HEK293 (cell line): ENCODE results near the gene NCAPD3.

ENCODE experiments used
- BCL11A ChIP-seq: fragments of 450-650 bp; formaldehyde crosslinking; IDR thresholded peaks from 2 replicates; pipeline ENCODE4 v1.5.1; 2016; ENCODE audit warnings: low read depth, missing biosample characterization, missing genetic modification characterization
- IKZF3 ChIP-seq: fragments of 450-650 bp; IDR thresholded peaks from 2 replicates; pipeline ENCODE4 v1.5.0; 2018; ENCODE audit warnings: missing biosample characterization, mild to moderate bottlenecking, missing genetic modification characterization, moderate library complexity
- RBAK ChIP-seq: fragments of 450-650 bp; formaldehyde crosslinking; IDR thresholded peaks from 2 replicates; pipeline ENCODE4 v1.5.1; 2016; ENCODE audit warnings: missing biosample characterization, missing genetic modification characterization
- SCRT1 ChIP-seq: fragments of 450-650 bp; formaldehyde crosslinking; IDR thresholded peaks from 2 replicates; pipeline ENCODE4 v1.5.1; 2016; ENCODE audit warnings: missing biosample characterization, missing genetic modification characterization, borderline replicate concordance
- SP2 ChIP-seq: fragments of 450-650 bp; formaldehyde crosslinking; IDR thresholded peaks from 2 replicates; pipeline ENCODE4 v1.5.1; 2016; ENCODE audit warnings: missing biosample characterization, missing genetic modification characterization
- SP7 ChIP-seq: fragments of 450-650 bp; formaldehyde crosslinking; IDR thresholded peaks from 2 replicates; pipeline ENCODE4 v1.5.1; 2016; ENCODE audit warnings: missing biosample characterization, missing genetic modification characterization
- WT1 ChIP-seq: fragments of 450-650 bp; formaldehyde crosslinking; IDR thresholded peaks from 2 replicates; pipeline ENCODE4 v1.5.1; 2016; ENCODE audit warnings: missing biosample characterization, missing genetic modification characterization
- ZBTB17 ChIP-seq: fragments of 450-650 bp; formaldehyde crosslinking; IDR thresholded peaks from 2 replicates; pipeline ENCODE4 v1.5.1; 2016; ENCODE audit warnings: missing biosample characterization, missing genetic modification characterization
- ZBTB48 ChIP-seq: fragments of 450-650 bp; formaldehyde crosslinking; IDR thresholded peaks from 2 replicates; pipeline ENCODE4 v1.5.1; 2016; ENCODE audit warnings: missing biosample characterization, missing genetic modification characterization
- ZEB2 ChIP-seq: fragments of 450-650 bp; formaldehyde crosslinking; IDR thresholded peaks from 2 replicates; pipeline ENCODE4 v1.5.1; 2016; ENCODE audit warnings: missing biosample characterization, missing genetic modification characterization
- ZFP3 ChIP-seq: fragments of 450-650 bp; formaldehyde crosslinking; IDR thresholded peaks from 2 replicates; pipeline ENCODE4 v1.5.1; 2016; ENCODE audit warnings: low read depth, missing biosample characterization, missing genetic modification characterization
- ZFP37 ChIP-seq: fragments of 450-650 bp; formaldehyde crosslinking; IDR thresholded peaks from 2 replicates; pipeline ENCODE4 v1.5.1; 2016; ENCODE audit warnings: missing biosample characterization, missing genetic modification characterization
- ZNF133 ChIP-seq: fragments of 450-650 bp; formaldehyde crosslinking; IDR thresholded peaks from 2 replicates; pipeline ENCODE4 v1.5.1; 2016; ENCODE audit warnings: missing biosample characterization, missing genetic modification characterization
- ZNF211 ChIP-seq: fragments of 450-650 bp; formaldehyde crosslinking; IDR thresholded peaks from 2 replicates; pipeline ENCODE4 v1.5.1; 2016; ENCODE audit warnings: low read depth, missing biosample characterization, missing genetic modification characterization
- ZNF221 ChIP-seq: fragments of 450-650 bp; formaldehyde crosslinking; IDR thresholded peaks from 2 replicates; pipeline ENCODE4 v1.5.1; 2017; ENCODE audit warnings: missing biosample characterization, missing genetic modification characterization, borderline replicate concordance
- ZNF239 ChIP-seq: fragments of 450-650 bp; formaldehyde crosslinking; IDR thresholded peaks from 2 replicates; pipeline ENCODE4 v1.5.1; 2016; ENCODE audit warnings: missing biosample characterization, missing genetic modification characterization
- ZNF248 ChIP-seq: fragments of 450-650 bp; formaldehyde crosslinking; IDR thresholded peaks from 2 replicates; pipeline ENCODE4 v1.5.1; 2017; ENCODE audit warnings: missing biosample characterization, missing genetic modification characterization
- ZNF311 ChIP-seq: fragments of 450-650 bp; formaldehyde crosslinking; IDR thresholded peaks from 2 replicates; pipeline ENCODE4 v1.5.1; 2017; ENCODE audit warnings: missing biosample characterization, missing genetic modification characterization, borderline replicate concordance
- ZNF501 ChIP-seq: fragments of 450-650 bp; formaldehyde crosslinking; IDR thresholded peaks from 2 replicates; pipeline ENCODE4 v1.5.1; 2016; ENCODE audit warnings: missing biosample characterization, missing genetic modification characterization
- ZNF549 ChIP-seq: fragments of 450-650 bp; IDR thresholded peaks from 2 replicates; pipeline ENCODE4 v1.5.1; 2018; ENCODE audit warnings: missing biosample characterization, missing genetic modification characterization, mild to moderate bottlenecking, inconsistent platforms, moderate library complexity
- ZNF555 ChIP-seq: fragments of 450-650 bp; formaldehyde crosslinking; conservative IDR thresholded peaks from 2 replicates; pipeline ENCODE4 v1.5.1; 2017; ENCODE audit warnings: missing biosample characterization, mild to moderate bottlenecking, missing genetic modification characterization, inconsistent platforms
- ZNF629 ChIP-seq: fragments of 450-650 bp; formaldehyde crosslinking; IDR thresholded peaks from 2 replicates; pipeline ENCODE4 v1.5.1; 2017; ENCODE audit warnings: missing biosample characterization, missing genetic modification characterization
- ZNF830 ChIP-seq: fragments of 450-650 bp; IDR thresholded peaks from 2 replicates; pipeline ENCODE4 v1.5.0; 2018; ENCODE audit warnings: missing biosample characterization, missing genetic modification characterization, low read depth, mild to moderate bottlenecking, moderate library complexity
- ZNF837 ChIP-seq: fragments of 450-650 bp; formaldehyde crosslinking; IDR thresholded peaks from 2 replicates; pipeline ENCODE4 v1.5.1; 2016; ENCODE audit warnings: missing biosample characterization, missing genetic modification characterization
- TF ChIP-seq, protein P1 (sequence below): fragments of 450-650 bp; formaldehyde crosslinking; IDR thresholded peaks from 2 replicates; pipeline ENCODE4 v1.5.1; 2016; ENCODE audit warnings: missing biosample characterization, missing genetic modification characterization
- TF ChIP-seq, protein P2 (sequence below): fragments of 450-650 bp; formaldehyde crosslinking; IDR thresholded peaks from 2 replicates; pipeline ENCODE4 v1.5.1; 2016; ENCODE audit warnings: missing biosample characterization, missing genetic modification characterization
- TF ChIP-seq, protein P3 (sequence below): fragments of 450-650 bp; formaldehyde crosslinking; IDR thresholded peaks from 2 replicates; pipeline ENCODE4 v1.5.1; 2016; ENCODE audit warnings: missing biosample characterization, missing genetic modification characterization
- TF ChIP-seq, protein P4 (sequence below): fragments of 450-650 bp; formaldehyde crosslinking; conservative IDR thresholded peaks from 2 replicates; pipeline ENCODE4 v1.5.1; 2016; ENCODE audit warnings: low read depth, missing biosample characterization, missing genetic modification characterization
- TF ChIP-seq, protein P5 (sequence below): fragments of 450-650 bp; formaldehyde crosslinking; IDR thresholded peaks from 2 replicates; pipeline ENCODE4 v1.5.1; 2017; ENCODE audit warnings: missing biosample characterization, missing genetic modification characterization

Gene NCAPD3

DNA sequence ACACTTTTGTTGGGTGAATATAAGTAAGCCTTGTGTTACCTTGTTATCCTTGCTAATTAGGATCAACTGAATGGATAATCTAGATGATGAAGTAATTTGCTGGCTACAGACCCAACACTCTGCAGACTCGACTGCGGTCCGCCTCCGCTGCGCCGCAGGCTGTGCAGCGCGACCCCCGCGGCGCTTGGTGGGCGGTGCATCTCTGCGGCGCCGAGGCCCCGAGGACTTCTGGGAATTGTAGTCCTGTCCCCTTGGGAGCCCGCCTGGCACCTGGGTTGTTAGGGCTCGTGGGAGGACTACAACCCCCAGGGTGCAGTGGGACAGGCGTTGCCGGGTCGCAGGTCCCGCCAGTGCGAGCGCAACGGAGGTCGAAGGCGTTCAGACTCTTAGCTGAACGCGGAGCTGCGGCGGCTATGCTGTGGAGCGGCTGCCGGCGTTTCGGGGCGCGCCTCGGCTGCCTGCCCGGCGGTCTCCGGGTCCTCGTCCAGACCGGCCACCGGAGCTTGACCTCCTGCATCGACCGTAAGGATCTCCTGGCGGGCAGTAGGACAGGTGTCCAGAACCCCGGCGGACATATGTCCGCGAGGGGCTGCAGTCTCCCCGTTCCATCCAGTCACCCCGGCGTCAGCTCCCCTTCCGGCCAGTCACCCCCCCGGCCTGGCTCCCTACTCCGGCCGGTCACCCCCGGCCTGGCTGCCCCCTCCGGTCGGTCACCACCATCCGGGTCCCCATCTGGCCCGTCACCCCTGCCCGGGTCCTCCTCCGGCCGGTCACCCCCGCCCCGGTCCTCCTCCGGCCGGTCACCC lies 29.6 kb upstream of the NCAPD3 start, which contains the start of the genes ACAD8 and THYN1 (continued):
- TF ChIP-seq, protein P1, sequence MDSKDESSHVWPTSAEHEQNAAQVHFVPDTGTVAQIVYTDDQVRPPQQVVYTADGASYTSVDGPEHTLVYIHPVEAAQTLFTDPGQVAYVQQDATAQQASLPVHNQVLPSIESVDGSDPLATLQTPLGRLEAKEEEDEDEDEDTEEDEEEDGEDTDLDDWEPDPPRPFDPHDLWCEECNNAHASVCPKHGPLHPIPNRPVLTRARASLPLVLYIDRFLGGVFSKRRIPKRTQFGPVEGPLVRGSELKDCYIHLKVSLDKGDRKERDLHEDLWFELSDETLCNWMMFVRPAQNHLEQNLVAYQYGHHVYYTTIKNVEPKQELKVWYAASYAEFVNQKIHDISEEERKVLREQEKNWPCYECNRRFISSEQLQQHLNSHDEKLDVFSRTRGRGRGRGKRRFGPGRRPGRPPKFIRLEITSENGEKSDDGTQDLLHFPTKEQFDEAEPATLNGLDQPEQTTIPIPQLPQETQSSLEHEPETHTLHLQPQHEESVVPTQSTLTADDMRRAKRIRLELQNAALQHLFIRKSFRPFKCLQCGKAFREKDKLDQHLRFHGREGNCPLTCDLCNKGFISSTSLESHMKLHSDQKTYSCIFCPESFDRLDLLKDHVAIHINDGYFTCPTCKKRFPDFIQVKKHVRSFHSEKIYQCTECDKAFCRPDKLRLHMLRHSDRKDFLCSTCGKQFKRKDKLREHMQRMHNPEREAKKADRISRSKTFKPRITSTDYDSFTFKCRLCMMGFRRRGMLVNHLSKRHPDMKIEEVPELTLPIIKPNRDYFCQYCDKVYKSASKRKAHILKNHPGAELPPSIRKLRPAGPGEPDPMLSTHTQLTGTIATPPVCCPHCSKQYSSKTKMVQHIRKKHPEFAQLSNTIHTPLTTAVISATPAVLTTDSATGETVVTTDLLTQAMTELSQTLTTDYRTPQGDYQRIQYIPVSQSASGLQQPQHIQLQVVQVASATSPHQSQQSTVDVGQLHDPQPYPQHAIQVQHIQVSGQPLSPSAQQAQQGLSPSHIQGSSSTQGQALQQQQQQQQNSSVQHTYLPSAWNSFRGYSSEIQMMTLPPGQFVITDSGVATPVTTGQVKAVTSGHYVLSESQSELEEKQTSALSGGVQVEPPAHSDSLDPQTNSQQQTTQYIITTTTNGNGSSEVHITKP: peak; percentile 43; the same call in 1 of the 2 replicates
- TF ChIP-seq ZNF549 (tag by site-specific recombination) (no peak), SP2 (tag by site-specific recombination) (peak; percentile 72), ZBTB17 (tag by site-specific recombination) (peak; percentile 93), ZNF239 (tag by site-specific recombination) (no peak), ZNF555 (tag by site-specific recombination) (no peak), ZFP3 (tag by site-specific recombination) (no peak), SP7 (tag by site-specific recombination) (peak; percentile 67), BCL11A (tag by site-specific recombination) (0 out of 2 replicates have a peak, but pooled peaks have one; percentile 24), RBAK (no peak), ZNF830 (no peak), IKZF3 (tag by site-specific recombination) (no peak), ZNF221 (no peak), SCRT1 (tag by site-specific recombination) (no peak), ZEB2 (peak; percentile 71), ZNF311 (tag by site-specific recombination) (no peak), ZNF133 (tag by site-specific recombination) (no peak), ZNF248 (no peak), ZFP37 (0 out of 2 replicates have a peak, but pooled peaks have one; percentile 13), ZNF837 (tag by site-specific recombination) (no peak), ZNF629 (tag by site-specific recombination) (peak; percentile 55; the same call in 1 of the 2 replicates), ZNF501 (tag by site-specific recombination) (0 out of 2 replicates have a peak, but pooled peaks have one; percentile 67), ZNF211 (no peak), ZBTB48 (tag by site-specific recombination) (no peak), WT1 (no peak)
- TF ChIP-seq, protein P2, sequence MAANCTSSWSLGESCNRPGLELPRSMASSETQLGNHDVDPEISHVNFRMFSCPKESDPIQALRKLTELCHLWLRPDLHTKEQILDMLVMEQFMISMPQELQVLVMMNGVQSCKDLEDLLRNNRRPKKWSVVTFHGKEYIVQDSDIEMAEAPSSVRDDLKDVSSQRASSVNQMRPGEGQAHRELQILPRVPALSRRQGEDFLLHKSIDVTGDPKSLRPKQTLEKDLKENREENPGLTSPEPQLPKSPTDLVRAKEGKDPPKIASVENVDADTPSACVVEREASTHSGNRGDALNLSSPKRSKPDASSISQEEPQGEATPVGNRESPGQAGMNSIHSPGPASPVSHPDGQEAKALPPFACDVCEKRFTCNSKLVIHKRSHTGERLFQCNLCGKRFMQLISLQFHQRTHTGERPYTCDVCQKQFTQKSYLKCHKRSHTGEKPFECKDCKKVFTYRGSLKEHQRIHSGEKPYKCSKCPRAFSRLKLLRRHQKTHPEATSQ (tag by site-specific recombination): no peak
- TF ChIP-seq, protein P3, sequence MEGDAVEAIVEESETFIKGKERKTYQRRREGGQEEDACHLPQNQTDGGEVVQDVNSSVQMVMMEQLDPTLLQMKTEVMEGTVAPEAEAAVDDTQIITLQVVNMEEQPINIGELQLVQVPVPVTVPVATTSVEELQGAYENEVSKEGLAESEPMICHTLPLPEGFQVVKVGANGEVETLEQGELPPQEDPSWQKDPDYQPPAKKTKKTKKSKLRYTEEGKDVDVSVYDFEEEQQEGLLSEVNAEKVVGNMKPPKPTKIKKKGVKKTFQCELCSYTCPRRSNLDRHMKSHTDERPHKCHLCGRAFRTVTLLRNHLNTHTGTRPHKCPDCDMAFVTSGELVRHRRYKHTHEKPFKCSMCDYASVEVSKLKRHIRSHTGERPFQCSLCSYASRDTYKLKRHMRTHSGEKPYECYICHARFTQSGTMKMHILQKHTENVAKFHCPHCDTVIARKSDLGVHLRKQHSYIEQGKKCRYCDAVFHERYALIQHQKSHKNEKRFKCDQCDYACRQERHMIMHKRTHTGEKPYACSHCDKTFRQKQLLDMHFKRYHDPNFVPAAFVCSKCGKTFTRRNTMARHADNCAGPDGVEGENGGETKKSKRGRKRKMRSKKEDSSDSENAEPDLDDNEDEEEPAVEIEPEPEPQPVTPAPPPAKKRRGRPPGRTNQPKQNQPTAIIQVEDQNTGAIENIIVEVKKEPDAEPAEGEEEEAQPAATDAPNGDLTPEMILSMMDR (tag by site-specific recombination): no peak; the same call in 1 of the 2 replicates
- TF ChIP-seq, protein P4, sequence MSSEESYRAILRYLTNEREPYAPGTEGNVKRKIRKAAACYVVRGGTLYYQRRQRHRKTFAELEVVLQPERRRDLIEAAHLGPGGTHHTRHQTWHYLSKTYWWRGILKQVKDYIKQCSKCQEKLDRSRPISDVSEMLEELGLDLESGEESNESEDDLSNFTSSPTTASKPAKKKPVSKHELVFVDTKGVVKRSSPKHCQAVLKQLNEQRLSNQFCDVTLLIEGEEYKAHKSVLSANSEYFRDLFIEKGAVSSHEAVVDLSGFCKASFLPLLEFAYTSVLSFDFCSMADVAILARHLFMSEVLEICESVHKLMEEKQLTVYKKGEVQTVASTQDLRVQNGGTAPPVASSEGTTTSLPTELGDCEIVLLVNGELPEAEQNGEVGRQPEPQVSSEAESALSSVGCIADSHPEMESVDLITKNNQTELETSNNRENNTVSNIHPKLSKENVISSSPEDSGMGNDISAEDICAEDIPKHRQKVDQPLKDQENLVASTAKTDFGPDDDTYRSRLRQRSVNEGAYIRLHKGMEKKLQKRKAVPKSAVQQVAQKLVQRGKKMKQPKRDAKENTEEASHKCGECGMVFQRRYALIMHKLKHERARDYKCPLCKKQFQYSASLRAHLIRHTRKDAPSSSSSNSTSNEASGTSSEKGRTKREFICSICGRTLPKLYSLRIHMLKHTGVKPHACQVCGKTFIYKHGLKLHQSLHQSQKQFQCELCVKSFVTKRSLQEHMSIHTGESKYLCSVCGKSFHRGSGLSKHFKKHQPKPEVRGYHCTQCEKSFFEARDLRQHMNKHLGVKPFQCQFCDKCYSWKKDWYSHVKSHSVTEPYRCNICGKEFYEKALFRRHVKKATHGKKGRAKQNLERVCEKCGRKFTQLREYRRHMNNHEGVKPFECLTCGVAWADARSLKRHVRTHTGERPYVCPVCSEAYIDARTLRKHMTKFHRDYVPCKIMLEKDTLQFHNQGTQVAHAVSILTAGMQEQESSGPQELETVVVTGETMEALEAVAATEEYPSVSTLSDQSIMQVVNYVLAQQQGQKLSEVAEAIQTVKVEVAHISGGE (tag by site-specific recombination): peak; percentile 73; the same call in 1 of the 2 replicates
- TF ChIP-seq, protein P5, sequence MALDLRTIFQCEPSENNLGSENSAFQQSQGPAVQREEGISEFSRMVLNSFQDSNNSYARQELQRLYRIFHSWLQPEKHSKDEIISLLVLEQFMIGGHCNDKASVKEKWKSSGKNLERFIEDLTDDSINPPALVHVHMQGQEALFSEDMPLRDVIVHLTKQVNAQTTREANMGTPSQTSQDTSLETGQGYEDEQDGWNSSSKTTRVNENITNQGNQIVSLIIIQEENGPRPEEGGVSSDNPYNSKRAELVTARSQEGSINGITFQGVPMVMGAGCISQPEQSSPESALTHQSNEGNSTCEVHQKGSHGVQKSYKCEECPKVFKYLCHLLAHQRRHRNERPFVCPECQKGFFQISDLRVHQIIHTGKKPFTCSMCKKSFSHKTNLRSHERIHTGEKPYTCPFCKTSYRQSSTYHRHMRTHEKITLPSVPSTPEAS (tag by site-specific recombination): no peak
